ENCODE data around the gene CAMKK1.
"Not testable (repeated sequence)": the region's sequence is repeated elsewhere in the genome, so short reads cannot be mapped to it uniquely, and the experiment has no call there.

CAMKK1 gene

GRCh38 chr17:3873862-3874261 lies 19.0 kb downstream of the CAMKK1 start:
- no peak for FAIRE-seq

GRCh38 chr17:3870871-3871306 lies 22.0 kb downstream of the CAMKK1 start:
- FAIRE-seq: no peak

- FAIRE-seq: no peak
Observed at GRCh38 chr17:3867606-3868005, 25.2 kb downstream of the CAMKK1 start.

GRCh38 chr17:3867106-3867505 lies 25.7 kb downstream of the CAMKK1 start:
- no peak for FAIRE-seq

GRCh38 chr17:3866276-3866675 lies 26.6 kb downstream of the CAMKK1 start:
- no peak for FAIRE-seq

- FAIRE-seq: no peak
Observed at GRCh38 chr17:3865176-3865575, 27.7 kb downstream of the CAMKK1 start.

GRCh38 chr17:3864534-3864933 lies 28.3 kb downstream of the CAMKK1 start:
- FAIRE-seq: no peak

GRCh38 chr17:3861761-3862681 lies 30.8 kb downstream of the CAMKK1 start:
- no peak for FAIRE-seq

GRCh38 chr17:3860939-3861700 lies 31.7 kb downstream of the CAMKK1 start:
- no peak for FAIRE-seq

- FAIRE-seq: no peak
Observed at GRCh38 chr17:3859940-3860339, 32.9 kb downstream of the CAMKK1 start.

- no peak for FAIRE-seq
Observed at GRCh38 chr17:3857261-3858105, 35.4 kb downstream of the CAMKK1 start.

GRCh38 chr17:3854204-3854603 lies 38.6 kb downstream of the CAMKK1 start:
- FAIRE-seq: not testable (repeated sequence)

GRCh38 chr17:3852561-3852960 lies 40.3 kb downstream of the CAMKK1 start:
- no peak for FAIRE-seq

GRCh38 chr17:3851461-3852100 lies 41.3 kb downstream of the CAMKK1 start:
- no peak for FAIRE-seq

GRCh38 chr17:3848229-3848835 lies 44.5 kb downstream of the CAMKK1 start:
- no peak for FAIRE-seq

GRCh38 chr17:3847165-3847670 lies 45.6 kb downstream of the CAMKK1 start:
- no peak for FAIRE-seq

- no peak for FAIRE-seq
Observed at GRCh38 chr17:3846437-3847164, 46.3 kb downstream of the CAMKK1 start.

GRCh38 chr17:3845621-3846436 lies 47.0 kb downstream of the CAMKK1 start, which contains the start of gene NCBP3:
NCBP3 (minus strand) TSS chr17:3846246; CDS start chr17:3846223, 23 bp downstream.
- FAIRE-seq: no peak

GRCh38 chr17:3845291-3845620 lies 47.6 kb downstream of the CAMKK1 start:
- no peak for FAIRE-seq

GRCh38 chr17:3844556-3844955 lies 48.3 kb downstream of the CAMKK1 start:
- not testable (repeated sequence) for FAIRE-seq
